GM12865 (cell line): ENCODE measurements around the gene PCDHGA11.

ENCODE experiments used
- DNase-seq: peaks from one replicate; pipeline ENCODE4 v3.0.0; 2010; ENCODE audit warnings: low read depth
- H3K4me3 ChIP-seq: 2 replicates; pipeline ENCODE4 v1.5.1; 2011; ENCODE audit warnings: mild to moderate bottlenecking, low read depth, low read length, control low read depth
- CTCF ChIP-seq: IDR thresholded peaks from 2 replicates; pipeline ENCODE4 v1.5.1; 2011; ENCODE audit warnings: low read length, control low read depth, low read depth, inconsistent platforms; ENCODE audit not compliant: insufficient read depth; ENCODE audit errors: missing control alignments

The PCDHGA11 gene

GRCh38 chr5:141417494-141418172, 3.2 kb upstream of the PCDHGA11 start, which contains the start of gene PCDHGB7:
Gene PCDHGB7 (plus strand): TSS chr5:141417677. CDS start chr5:141417860, 183 bp downstream.
- peak; percentile 82 for DNase-seq
- H3K4me3 ChIP-seq, result peak within 1 kb of the TSS; percentile 54
- TF ChIP-seq CTCF, result peak; percentile 72

GRCh38 chr5:141419074-141419880, 1.6 kb upstream of the PCDHGA11 start:
- TF ChIP-seq CTCF, result no peak
- no peak overlapping the region for H3K4me3 ChIP-seq
- no peak for DNase-seq

- TF ChIP-seq CTCF, result no peak
- peak overlapping the region; percentile 65 for H3K4me3 ChIP-seq
- DNase-seq, result no peak
Measured at GRCh38 chr5:141421489-141421855, 621 bp downstream of the PCDHGA11 start.

GRCh38 chr5:141422742-141423291, 2.0 kb downstream of the PCDHGA11 start:
- no peak for TF ChIP-seq CTCF
- H3K4me3 ChIP-seq, result no peak overlapping the region
- DNase-seq, result no peak

GRCh38 chr5:141427783-141428426, 7.1 kb downstream of the PCDHGA11 start:
- no peak for DNase-seq
- H3K4me3 ChIP-seq, result no peak overlapping the region
- TF ChIP-seq CTCF, result no peak

GRCh38 chr5:141430332-141431113, 9.7 kb downstream of the PCDHGA11 start, which contains the start of gene PCDHGA12:
Gene PCDHGA12 (plus strand): TSS chr5:141430507. CDS start chr5:141430760, 253 bp downstream.
- TF ChIP-seq CTCF, result peak; percentile 75
- H3K4me3 ChIP-seq, result peak within 1 kb of the TSS; percentile 79
- peak; percentile 91 for DNase-seq
